GM23248 (cell line): ENCODE measurements around the gene SH3BP2. TPM values are rescaled to one million over a fixed set of nuclear protein-coding genes. Genes with fewer than 3 reads are reported as not detected.

Experiments used
- DNase-seq: peaks from one replicate; pipeline ENCODE4 v3.0.0-alpha.2; 2015
- H2AFZ ChIP-seq: fragments of 200-600 bp; sonication (generic); 2 replicates; pipeline ENCODE4 v1.6.1; 2016; ENCODE audit warnings: antibody characterized with exemption
- H3F3A ChIP-seq: fragments of 200-600 bp; sonication (generic); 2 replicates; pipeline ENCODE4 v1.6.1; 2016; ENCODE audit warnings: mild to moderate bottlenecking, antibody characterized with exemption, mixed run types; ENCODE audit not compliant: insufficient read depth
- H3K27ac ChIP-seq: fragments of 200-600 bp; sonication (generic); 2 replicates; pipeline ENCODE4 v1.5.1; 2016; ENCODE audit warnings: mild to moderate bottlenecking
- H3K27me3 ChIP-seq: fragments of 200-600 bp; sonication (generic); replicated peaks from 2 replicates; pipeline ENCODE4 v1.6.1; 2016; ENCODE audit warnings: mild to moderate bottlenecking; ENCODE audit not compliant: insufficient read depth
- H3K36me3 ChIP-seq: fragments of 200-600 bp; sonication (generic); 2 replicates; pipeline ENCODE4 v1.6.1; 2016; ENCODE audit warnings: low read depth, mild to moderate bottlenecking
- H3K4me1 ChIP-seq: fragments of 200-600 bp; sonication (generic); 2 replicates; pipeline ENCODE4 v1.6.1; 2016; ENCODE audit warnings: mild to moderate bottlenecking; ENCODE audit not compliant: insufficient read depth
- H3K4me2 ChIP-seq: fragments of 200-600 bp; sonication (generic); one replicate; pipeline ENCODE4 v1.6.1; 2016; ENCODE audit warnings: mild to moderate bottlenecking; ENCODE audit not compliant: unreplicated experiment
- H3K4me3 ChIP-seq: fragments of 200-600 bp; sonication (generic); 2 replicates; pipeline ENCODE4 v1.5.1; 2016; ENCODE audit warnings: mild to moderate bottlenecking
- H3K79me2 ChIP-seq: fragments of 200-600 bp; sonication (generic); 2 replicates; pipeline ENCODE4 v1.6.1; 2016; ENCODE audit warnings: mild to moderate bottlenecking; ENCODE audit not compliant: insufficient read depth
- H3K9ac ChIP-seq: fragments of 200-600 bp; sonication (generic); 2 replicates; pipeline ENCODE4 v1.6.1; 2016; ENCODE audit warnings: mild to moderate bottlenecking
- H3K9me2 ChIP-seq: fragments of 200-600 bp; sonication (generic); 2 replicates; pipeline ENCODE4 v1.6.1; 2016; ENCODE audit warnings: mixed run types, mild to moderate bottlenecking, moderate library complexity; ENCODE audit not compliant: insufficient read depth
- H3K9me3 ChIP-seq: fragments of 200-600 bp; sonication (generic); one replicate; pipeline ENCODE4 v1.6.1; 2017; ENCODE audit warnings: low read depth
- H4K20me1 ChIP-seq: fragments of 200-600 bp; sonication (generic); 2 replicates; pipeline ENCODE4 v1.6.0; 2016; ENCODE audit not compliant: insufficient read depth
- EZH2 ChIP-seq: fragments of 200-600 bp; sonication (generic); IDR thresholded peaks from 2 replicates; pipeline ENCODE4 v1.6.1; 2018; ENCODE audit warnings: antibody characterized with exemption, mild to moderate bottlenecking; ENCODE audit not compliant: insufficient read depth, poor library complexity, severe bottlenecking
- EZH2phosphoT487 ChIP-seq: fragments of 200-600 bp; sonication (generic); IDR thresholded peaks from 2 replicates; pipeline ENCODE4 v1.6.1; 2018; ENCODE audit warnings: antibody characterized with exemption, moderate library complexity, mild to moderate bottlenecking, low read depth; ENCODE audit not compliant: insufficient read depth
- WGBS, 2 experiments: methylation state at CpG; one replicate each; pipeline ENCODE4 v1.1.6; 2015 to 2017; ENCODE audit warnings: low lambda C conversion rate in 2 of 2, low coverage in 1 of 2; ENCODE audit errors: missing lambda C conversion rate in 2 of 2; 5-methylcytosine and 5-hydroxymethylcytosine counted together
- in situ Hi-C: fragments of 300-500 bp; cut with MboI; formaldehyde crosslinking; loops from 2 replicates; pipeline ENCODE4 v1.15.0; 2020
- polyA plus RNA-seq: library from polyadenylated mRNA; unstranded; fragments of >200 nt; fragmentation: Nextera tagmentation; extraction: Ambion mirVana; gene quantifications from 2 replicates; pipeline ENCODE4 v1.2.1, GENCODE V29; 2016
- total RNA-seq: library from RNA; depleted of rRNA; stranded (reverse); fragments of >200 nt; shearing (Covaris generic); gene quantifications from 2 replicates; pipeline ENCODE4 v1.2.3, GENCODE V29; 2014

Gene SH3BP2
- total and polyA plus RNA-seq, 2 experiments from 2014 or later, result 20.9 to 31.2 TPM

- no peaks in the 10 kb centered on the region for H3K9me3 ChIP-seq
- TF ChIP-seq EZH2phosphoT487, result no peak
- no peak for TF ChIP-seq EZH2
- DNase-seq, result no peak
- in situ Hi-C loops, result no loop called here
- H3K9ac ChIP-seq, result no peak overlapping the region
- peaks cover 22% of the 10 kb centered on the region; the same call in 1 of the 2 replicates for H3K36me3 ChIP-seq
- H2AFZ ChIP-seq, result no peak overlapping the region
- H3K4me2 ChIP-seq, result no peak overlapping the region
- H3K79me2 ChIP-seq, result peaks cover 100% of the 10 kb centered on the region
- H3K27ac ChIP-seq, result no peak overlapping the region
- no peaks in the 10 kb centered on the region for H3K27me3 ChIP-seq
- no peaks in the 10 kb centered on the region for H3K9me2 ChIP-seq
- peaks cover 34% of the 10 kb centered on the region for H3K4me1 ChIP-seq
- H3F3A ChIP-seq, result peaks cover 22% of the 10 kb centered on the region
- 98 to 100% methylated on average over 2 to 3 of the region's 3 CpGs for WGBS, 2 experiments
- H4K20me1 ChIP-seq, result peaks cover 48% of the 10 kb centered on the region
- no peak overlapping the region for H3K4me3 ChIP-seq
Measured at GRCh38 chr4:2856266-2856665, 63.4 kb downstream of the SH3BP2 start.

DNA sequence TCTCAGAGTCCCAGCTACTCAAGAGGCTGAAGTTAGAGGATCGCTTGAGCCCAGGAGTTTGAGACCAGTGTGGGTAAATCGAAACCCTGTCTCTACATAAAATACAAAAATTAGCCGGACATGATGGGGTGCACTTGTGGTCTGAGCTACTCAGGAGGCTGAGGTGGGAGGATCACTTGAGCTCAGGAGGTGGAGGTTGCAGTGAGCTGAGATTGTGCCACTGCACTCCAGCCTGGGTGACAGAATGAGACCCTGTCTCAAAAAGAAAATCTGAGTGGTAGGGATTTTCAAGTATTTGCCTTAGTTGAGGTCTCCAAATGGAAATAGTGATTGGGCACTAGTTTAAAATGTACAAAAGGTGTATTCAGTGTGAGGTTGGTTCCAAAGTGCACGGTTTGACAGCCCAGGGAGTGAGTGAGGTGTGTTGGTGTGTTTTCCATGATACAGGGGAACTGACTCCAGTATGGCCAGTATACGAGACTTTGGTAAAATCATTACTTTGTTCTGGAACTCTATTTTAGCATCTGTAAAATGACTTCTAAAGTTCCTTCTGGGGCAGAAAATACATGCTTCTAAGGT lies 64.6 kb downstream of the SH3BP2 start:
- no peak overlapping the region for H2AFZ ChIP-seq
- no peaks in the 10 kb centered on the region for H3K9me3 ChIP-seq
- peaks cover 100% of the 10 kb centered on the region for H3K79me2 ChIP-seq
- peaks cover 27% of the 10 kb centered on the region for H3F3A ChIP-seq
- H3K36me3 ChIP-seq, result peaks cover 22% of the 10 kb centered on the region; the same call in 1 of the 2 replicates
- no peak overlapping the region for H3K9ac ChIP-seq
- in situ Hi-C loops, result no loop called here
- H3K27me3 ChIP-seq, result no peaks in the 10 kb centered on the region
- DNase-seq, result no peak
- no peak overlapping the region for H3K27ac ChIP-seq
- 97 to 100% methylated on average over 5 of the region's 5 CpGs for WGBS, 2 experiments
- peaks cover 49% of the 10 kb centered on the region for H4K20me1 ChIP-seq
- no peak for TF ChIP-seq EZH2phosphoT487
- TF ChIP-seq EZH2, result no peak
- no peaks in the 10 kb centered on the region for H3K9me2 ChIP-seq
- H3K4me3 ChIP-seq, result no peak overlapping the region
- H3K4me1 ChIP-seq, result peaks cover 42% of the 10 kb centered on the region
- no peak overlapping the region for H3K4me2 ChIP-seq

- Histone ChIP-seq H3K9ac (peak overlapping the region; percentile 54; the same call in 1 of the 2 replicates), H3K4me2 (peak overlapping the region; percentile 29)
- 76 to 80% methylated on average over 7 of the region's 7 CpGs for WGBS, 2 experiments
Measured at GRCh38 chr4:2858451-2859217, 65.7 kb downstream of the SH3BP2 start.

DNA sequence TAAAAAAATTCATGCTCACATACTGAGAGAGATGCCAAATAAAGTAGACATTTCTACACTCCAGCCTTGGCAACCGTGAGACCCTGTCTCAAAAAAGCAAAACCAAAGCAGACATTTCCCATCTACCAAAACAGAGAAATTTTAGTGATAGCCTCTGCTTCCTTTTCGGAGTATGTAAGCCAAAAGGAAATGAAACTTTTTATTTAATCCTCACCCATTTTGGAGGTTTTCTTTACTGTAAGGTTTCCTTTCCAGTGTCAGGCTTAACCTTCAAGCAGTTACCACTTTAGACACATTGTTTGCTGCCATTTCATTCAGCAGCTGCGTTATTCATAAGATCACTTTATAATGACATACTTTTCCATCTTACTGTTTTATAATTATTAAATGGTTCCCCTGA lies 66.6 kb downstream of the SH3BP2 start:
- H3K9ac ChIP-seq, result no peak overlapping the region
- whole genome bisulfite sequencing, 2 experiments, result 97 to 98% methylated on average over 3 of the region's 3 CpGs
- no peak for DNase-seq
- peaks cover 12% of the 10 kb centered on the region; the same call in 1 of the 2 replicates for H3K36me3 ChIP-seq
- no peak overlapping the region for H3K4me2 ChIP-seq
- no peaks in the 10 kb centered on the region for H3K9me3 ChIP-seq
- H3K27me3 ChIP-seq, result no peaks in the 10 kb centered on the region
- no peak overlapping the region for H2AFZ ChIP-seq
- H3F3A ChIP-seq, result peaks cover 34% of the 10 kb centered on the region
- H3K9me2 ChIP-seq, result no peaks in the 10 kb centered on the region
- no peak overlapping the region for H3K27ac ChIP-seq
- TF ChIP-seq EZH2 (no peak), EZH2phosphoT487 (no peak)
- H3K4me3 ChIP-seq, result no peak overlapping the region
- peaks cover 55% of the 10 kb centered on the region for H4K20me1 ChIP-seq
- H3K79me2 ChIP-seq, result peaks cover 100% of the 10 kb centered on the region
- peaks cover 43% of the 10 kb centered on the region for H3K4me1 ChIP-seq
- in situ Hi-C loops, result no loop called here

More at GRCh38 chr4:2858451-2859217, 65.7 kb downstream of the SH3BP2 start:
- H3K9me3 ChIP-seq, result no peaks in the 10 kb centered on the region
- in situ Hi-C loops, result no loop called here
- no peak overlapping the region for H2AFZ ChIP-seq
- H3K27ac ChIP-seq, result peak overlapping the region; percentile 59
- no peaks in the 10 kb centered on the region for H3K9me2 ChIP-seq
- H3K27me3 ChIP-seq, result no peaks in the 10 kb centered on the region
- peak; percentile 67 for DNase-seq
- peaks cover 43% of the 10 kb centered on the region for H3K4me1 ChIP-seq
- H3K4me3 ChIP-seq, result no peak overlapping the region
- H4K20me1 ChIP-seq, result peaks cover 52% of the 10 kb centered on the region
- peaks cover 100% of the 10 kb centered on the region for H3K79me2 ChIP-seq
- H3K36me3 ChIP-seq, result peaks cover 21% of the 10 kb centered on the region; the same call in 1 of the 2 replicates
- TF ChIP-seq EZH2, result no peak
- TF ChIP-seq EZH2phosphoT487, result no peak
- peaks cover 33% of the 10 kb centered on the region for H3F3A ChIP-seq
